HepG2 (cell line): ENCODE measurements around the gene ZFAND3. TPM values are rescaled to one million over a fixed set of nuclear protein-coding genes. Genes with fewer than 3 reads are reported as not detected.

Source experiments
- ATAC-seq: fragments of 200-7000 bp; cut with Tn5 transposase; 3 replicates; pipeline ENCODE4 v1.9.1; 2020; ENCODE audit warnings: mild to moderate bottlenecking, moderate library complexity
- BruUV-seq: library from RNA; stranded (reverse); fragments of 400-500 nt; replicated peaks from 2 replicates; lab custom pipeline; 2021; lab: Mats Ljungman, UMichigan
- CTCF ChIA-PET: fragments of 300-600 bp; formaldehyde crosslinking; extraction: SDS; loops from one replicate; lab custom pipeline; 2021; ENCODE audit warnings: low total read pairs, inconsistent platforms, low intra/inter-chr PET ratio; lab: Yijun Ruan, JAX
- POLR2A ChIA-PET: fragments of 350-600 bp; sonication (Branson Sonifier 250); formaldehyde crosslinking; loops from one replicate; lab custom pipeline; 2020; ENCODE audit warnings: antibody characterized with exemption, inconsistent platforms; lab: Yijun Ruan, JAX
- DNase-seq: peaks from one replicate; pipeline ENCODE4 v3.0.0-alpha.2; 2015; ENCODE audit warnings: low spot score
- FAIRE-seq: peaks from 3 replicates; lab custom pipeline; 2011; peaks lifted over from hg19 to GRCh38; lab: Jason Lieb, UNC
- H2AFZ ChIP-seq: one replicate; pipeline ENCODE4 v1.6.1; 2011; ENCODE audit warnings: low read length, inconsistent platforms
- H3K27ac ChIP-seq: fragments of 300-600 bp; 3 replicates; pipeline ENCODE4 v1.8.0; 2011; ENCODE audit warnings: mixed run types, mild to moderate bottlenecking, mixed read lengths, low read length, inconsistent platforms; ENCODE audit not compliant: insufficient read depth; ENCODE audit errors: extremely low read length
- H3K27me3 ChIP-seq, 2 experiments: fragments of 200-600 bp in 1 of 2; 2 replicates in 1 of 2; 3 replicates in 1 of 2; pipeline versions ENCODE4 v1.6.0 to v1.8.0; 2011; ENCODE audit warnings: low read length in 2 of 2, mild to moderate bottlenecking in 2 of 2, moderate library complexity in 2 of 2, inconsistent platforms in 1 of 2; ENCODE audit not compliant: insufficient read depth in 2 of 2, control insufficient read depth in 1 of 2
- H3K36me3 ChIP-seq, 2 experiments: fragments of 200-600 bp in 1 of 2; replicated peaks in 1 of 2; 2 replicates in 1 of 2; 3 replicates in 1 of 2; pipeline versions ENCODE4 v1.5.1 to v1.8.0; 2011; ENCODE audit warnings: low read length in 2 of 2, inconsistent platforms in 1 of 2; ENCODE audit not compliant: insufficient read depth in 2 of 2, control insufficient read depth in 1 of 2
- H3K4me1 ChIP-seq: 2 replicates; pipeline ENCODE4 v1.5.1; 2012; ENCODE audit warnings: low read length, inconsistent platforms; ENCODE audit not compliant: insufficient read depth
- H3K4me2 ChIP-seq: 2 replicates; pipeline ENCODE4 v1.6.0; 2011; ENCODE audit warnings: low read depth, low read length, inconsistent platforms
- H3K4me3 ChIP-seq, 3 experiments: fragments of 200-600 bp in 1 of 3; sonication (generic), shearing (Covaris generic) in 1 of 3; replicated peaks in 1 of 3; 2 replicates each; pipeline ENCODE4 v1.5.1; 2011 to 2016; ENCODE audit warnings: low read length in 3 of 3, inconsistent platforms in 2 of 3, low read depth in 2 of 3, mild to moderate bottlenecking in 2 of 3, control low read depth in 1 of 3, mixed read lengths in 1 of 3; ENCODE audit not compliant: insufficient read depth in 1 of 3
- H3K79me2 ChIP-seq: one replicate; pipeline ENCODE4 v1.6.1; 2011; ENCODE audit warnings: low read length, inconsistent platforms; ENCODE audit not compliant: insufficient read depth
- H3K9ac ChIP-seq: 2 replicates; pipeline ENCODE4 v1.6.0; 2011; ENCODE audit warnings: mild to moderate bottlenecking, low read depth, low read length, inconsistent platforms; ENCODE audit not compliant: insufficient read depth
- H3K9me3 ChIP-seq: 2 replicates; pipeline ENCODE4 v1.5.1; 2012; ENCODE audit warnings: mild to moderate bottlenecking, low read length
- H4K20me1 ChIP-seq: 2 replicates; pipeline ENCODE4 v1.6.0; 2011; ENCODE audit warnings: inconsistent platforms, mild to moderate bottlenecking, low read length, moderate library complexity; ENCODE audit not compliant: insufficient read depth
- CENPX ChIP-seq: sonication (generic); formaldehyde crosslinking; IDR thresholded peaks from 2 replicates; pipeline ENCODE4 v1.9.0; 2021; ENCODE audit warnings: mild to moderate bottlenecking, missing genetic modification reagents, moderate library complexity
- KAT8 ChIP-seq: IDR thresholded peaks from 2 replicates; pipeline ENCODE4 v1.6.1; 2016; ENCODE audit warnings: missing genetic modification reagents, missing compliant biosample characterization
- TOPORS ChIP-seq: sonication (generic); formaldehyde crosslinking; IDR thresholded peaks from 2 replicates; pipeline ENCODE4 v1.8.0; 2023; ENCODE audit warnings: mild to moderate bottlenecking, missing genetic modification reagents
- ZBTB7B ChIP-seq: sonication (generic); formaldehyde crosslinking; IDR thresholded peaks from 2 replicates; pipeline ENCODE4 v1.4.0; 2020; ENCODE audit warnings: missing genetic modification reagents
- ZFP37 ChIP-seq: sonication (generic); formaldehyde crosslinking; IDR thresholded peaks from 2 replicates; pipeline ENCODE4 v1.4.0; 2020; ENCODE audit warnings: missing genetic modification reagents, borderline replicate concordance
- ZNF24 ChIP-seq: fragments of 450-650 bp; IDR thresholded peaks from 2 replicates; pipeline ENCODE4 v1.6.1; 2017; ENCODE audit warnings: antibody characterized with exemption, mild to moderate bottlenecking
- WGBS: methylation state at CpG from one replicate; pipeline ENCODE4 v1.1.6; 2017; ENCODE audit warnings: low lambda C conversion rate; 5-methylcytosine and 5-hydroxymethylcytosine counted together
- in situ Hi-C: cut with HindIII; loops from 2 replicates; pipeline ENCODE4 v1.10.0; 2017; ENCODE audit warnings: low pct_unique_long_range_greater_than_20kb; ENCODE audit not compliant: extremely low pct_ligation_motif_present
- intact Hi-C: fragments of 100-400 bp; cut with micrococcal nuclease; formaldehyde crosslinking; loops from one replicate; pipeline ENCODE4 v1.10.0; 2022; ENCODE audit not compliant: unreplicated experiment
- polyA plus RNA-seq, 8 experiments: library from polyadenylated mRNA; depleted of rRNA in 3 of 8; stranded (reverse) in 7 of 8; unstranded in 1 of 8; fragments of >200 nt; fragmentation: Illumina TruSeq in 4 of 8; extraction: Trizol in 4 of 8; gene quantifications; 2 replicates each; pipeline versions ENCODE4 v1.2.1 to v1.2.3, GENCODE V29; 2011 to 2016; ENCODE audit warnings: low read depth in 4 of 8, missing spikeins in 1 of 8, mixed read lengths in 1 of 8; ENCODE audit not compliant: insufficient read depth in 1 of 8
- total RNA-seq, 5 experiments: library from RNA; depleted of rRNA; stranded (reverse); fragments of >200 nt; fragmentation: Illumina TruSeq; extraction: Trizol; gene quantifications; 2 replicates each; pipeline ENCODE4 v1.2.3, GENCODE V29; 2016; ENCODE audit warnings: low read depth in 1 of 5
- TF ChIP-seq, protein P1 (sequence below): sonication (generic); formaldehyde crosslinking; conservative IDR thresholded peaks from 2 replicates; pipeline ENCODE4 v1.4.0; 2020; ENCODE audit warnings: missing genetic modification reagents
- TF ChIP-seq, protein P2 (sequence below): IDR thresholded peaks from 2 replicates; pipeline ENCODE4 v1.4.0; 2020; ENCODE audit warnings: mild to moderate bottlenecking, missing genetic modification reagents
- TF ChIP-seq, protein P3 (sequence below): sonication (generic); formaldehyde crosslinking; IDR thresholded peaks from 2 replicates; pipeline ENCODE4 v1.8.0; 2022; ENCODE audit warnings: low read depth, missing genetic modification reagents
- TF ChIP-seq, protein P4 (sequence below): sonication (generic); formaldehyde crosslinking; IDR thresholded peaks from 2 replicates; pipeline ENCODE4 v1.5.1; 2020; ENCODE audit warnings: missing genetic modification reagents, mild to moderate bottlenecking, borderline replicate concordance
- TF ChIP-seq, protein P5 (sequence below): IDR thresholded peaks from 2 replicates; pipeline ENCODE4 v1.6.1; 2016; ENCODE audit warnings: missing compliant biosample characterization, missing genetic modification reagents, borderline replicate concordance

ZFAND3 gene
- total and polyA plus RNA-seq, 2 of the 13 experiments (the other 11 are each of a cell fraction or from before 2014, with no cell fraction given): 16.4 to 17.1 TPM

DNA sequence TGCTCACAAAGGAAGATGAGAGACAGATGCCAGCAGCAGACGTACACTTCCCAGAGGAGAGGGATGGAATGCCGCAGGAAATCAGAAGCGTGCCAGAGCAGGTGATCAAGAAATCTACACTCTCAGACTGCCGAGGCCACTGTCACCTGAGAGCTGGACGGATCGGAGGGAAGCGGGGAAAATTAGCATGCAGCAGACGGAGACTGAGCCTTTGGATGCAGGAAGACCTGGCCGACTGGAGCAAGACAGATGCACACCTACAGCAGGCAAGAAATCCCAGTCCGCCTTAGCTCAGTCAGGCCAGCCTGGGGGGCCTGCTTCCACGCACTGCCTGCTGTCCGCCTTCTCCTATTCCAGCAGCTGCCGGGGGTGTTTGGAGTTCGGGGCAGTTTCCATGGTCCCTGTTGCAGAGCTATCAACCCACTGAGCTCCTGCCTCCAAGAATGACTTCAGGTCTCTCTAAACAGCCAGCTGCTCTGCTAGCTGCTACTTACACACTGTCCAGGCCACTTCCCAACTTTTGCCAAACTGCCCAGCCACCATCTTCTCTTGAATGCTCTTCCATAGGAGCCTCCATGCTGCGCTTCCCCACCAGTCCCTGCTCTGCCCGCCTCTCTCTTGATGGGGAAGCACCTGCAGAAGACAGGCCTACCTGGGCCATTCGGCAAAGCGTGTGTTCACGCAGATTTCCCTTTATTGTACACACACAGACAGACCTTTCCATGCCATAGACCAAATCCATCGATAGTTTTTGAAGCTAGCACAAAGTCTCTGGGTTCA lies 368.5 kb downstream of the ZFAND3 start:
- H3K4me1 ChIP-seq: no peaks in the 10 kb centered on the region
- in situ Hi-C loops: no loop called here
- H3K9ac ChIP-seq: no peak overlapping the region
- no peaks in the 10 kb centered on the region for H4K20me1 ChIP-seq
- 78% methylated on average over 20 of the region's 20 CpGs for WGBS
- FAIRE-seq: no peak
- H3K9me3 ChIP-seq: no peaks in the 10 kb centered on the region
- intact Hi-C loops: no loop called here
- H2AFZ ChIP-seq: no peak overlapping the region
- no peak overlapping the region for H3K27ac ChIP-seq
- ChIA-PET CTCF (no interaction called here), POLR2A (no interaction called here)
- no peaks in the 10 kb centered on the region for H3K36me3 ChIP-seq
- no peaks in the 10 kb centered on the region for H3K79me2 ChIP-seq
- DNase-seq: no peak
- no peak for ATAC-seq
- H3K4me3 ChIP-seq: no peak overlapping the region
- no TSS peak for BruUV-seq
- no peaks in the 10 kb centered on the region for H3K27me3 ChIP-seq
- no peak overlapping the region for H3K4me2 ChIP-seq
- no peak for TF ChIP-seq ZNF24
- no peak for TF ChIP-seq ZFP37 (CRISPR knock-in tag)
- no peak for TF ChIP-seq TOPORS (CRISPR knock-in tag)
- TF ChIP-seq, protein P1, sequence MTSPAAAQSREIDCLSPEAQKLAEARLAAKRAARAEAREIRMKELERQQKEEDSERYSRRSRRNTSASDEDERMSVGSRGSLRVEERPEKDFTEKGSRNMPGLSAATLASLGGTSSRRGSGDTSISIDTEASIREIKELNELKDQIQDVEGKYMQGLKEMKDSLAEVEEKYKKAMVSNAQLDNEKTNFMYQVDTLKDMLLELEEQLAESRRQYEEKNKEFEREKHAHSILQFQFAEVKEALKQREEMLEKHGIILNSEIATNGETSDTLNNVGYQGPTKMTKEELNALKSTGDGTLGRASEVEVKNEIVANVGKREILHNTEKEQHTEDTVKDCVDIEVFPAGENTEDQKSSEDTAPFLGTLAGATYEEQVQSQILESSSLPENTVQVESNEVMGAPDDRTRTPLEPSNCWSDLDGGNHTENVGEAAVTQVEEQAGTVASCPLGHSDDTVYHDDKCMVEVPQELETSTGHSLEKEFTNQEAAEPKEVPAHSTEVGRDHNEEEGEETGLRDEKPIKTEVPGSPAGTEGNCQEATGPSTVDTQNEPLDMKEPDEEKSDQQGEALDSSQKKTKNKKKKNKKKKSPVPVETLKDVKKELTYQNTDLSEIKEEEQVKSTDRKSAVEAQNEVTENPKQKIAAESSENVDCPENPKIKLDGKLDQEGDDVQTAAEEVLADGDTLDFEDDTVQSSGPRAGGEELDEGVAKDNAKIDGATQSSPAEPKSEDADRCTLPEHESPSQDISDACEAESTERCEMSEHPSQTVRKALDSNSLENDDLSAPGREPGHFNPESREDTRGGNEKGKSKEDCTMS (CRISPR knock-in tag): no peak
- TF ChIP-seq, protein P2, sequence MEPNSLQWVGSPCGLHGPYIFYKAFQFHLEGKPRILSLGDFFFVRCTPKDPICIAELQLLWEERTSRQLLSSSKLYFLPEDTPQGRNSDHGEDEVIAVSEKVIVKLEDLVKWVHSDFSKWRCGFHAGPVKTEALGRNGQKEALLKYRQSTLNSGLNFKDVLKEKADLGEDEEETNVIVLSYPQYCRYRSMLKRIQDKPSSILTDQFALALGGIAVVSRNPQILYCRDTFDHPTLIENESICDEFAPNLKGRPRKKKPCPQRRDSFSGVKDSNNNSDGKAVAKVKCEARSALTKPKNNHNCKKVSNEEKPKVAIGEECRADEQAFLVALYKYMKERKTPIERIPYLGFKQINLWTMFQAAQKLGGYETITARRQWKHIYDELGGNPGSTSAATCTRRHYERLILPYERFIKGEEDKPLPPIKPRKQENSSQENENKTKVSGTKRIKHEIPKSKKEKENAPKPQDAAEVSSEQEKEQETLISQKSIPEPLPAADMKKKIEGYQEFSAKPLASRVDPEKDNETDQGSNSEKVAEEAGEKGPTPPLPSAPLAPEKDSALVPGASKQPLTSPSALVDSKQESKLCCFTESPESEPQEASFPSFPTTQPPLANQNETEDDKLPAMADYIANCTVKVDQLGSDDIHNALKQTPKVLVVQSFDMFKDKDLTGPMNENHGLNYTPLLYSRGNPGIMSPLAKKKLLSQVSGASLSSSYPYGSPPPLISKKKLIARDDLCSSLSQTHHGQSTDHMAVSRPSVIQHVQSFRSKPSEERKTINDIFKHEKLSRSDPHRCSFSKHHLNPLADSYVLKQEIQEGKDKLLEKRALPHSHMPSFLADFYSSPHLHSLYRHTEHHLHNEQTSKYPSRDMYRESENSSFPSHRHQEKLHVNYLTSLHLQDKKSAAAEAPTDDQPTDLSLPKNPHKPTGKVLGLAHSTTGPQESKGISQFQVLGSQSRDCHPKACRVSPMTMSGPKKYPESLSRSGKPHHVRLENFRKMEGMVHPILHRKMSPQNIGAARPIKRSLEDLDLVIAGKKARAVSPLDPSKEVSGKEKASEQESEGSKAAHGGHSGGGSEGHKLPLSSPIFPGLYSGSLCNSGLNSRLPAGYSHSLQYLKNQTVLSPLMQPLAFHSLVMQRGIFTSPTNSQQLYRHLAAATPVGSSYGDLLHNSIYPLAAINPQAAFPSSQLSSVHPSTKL: no peak
- TF ChIP-seq, protein P3, sequence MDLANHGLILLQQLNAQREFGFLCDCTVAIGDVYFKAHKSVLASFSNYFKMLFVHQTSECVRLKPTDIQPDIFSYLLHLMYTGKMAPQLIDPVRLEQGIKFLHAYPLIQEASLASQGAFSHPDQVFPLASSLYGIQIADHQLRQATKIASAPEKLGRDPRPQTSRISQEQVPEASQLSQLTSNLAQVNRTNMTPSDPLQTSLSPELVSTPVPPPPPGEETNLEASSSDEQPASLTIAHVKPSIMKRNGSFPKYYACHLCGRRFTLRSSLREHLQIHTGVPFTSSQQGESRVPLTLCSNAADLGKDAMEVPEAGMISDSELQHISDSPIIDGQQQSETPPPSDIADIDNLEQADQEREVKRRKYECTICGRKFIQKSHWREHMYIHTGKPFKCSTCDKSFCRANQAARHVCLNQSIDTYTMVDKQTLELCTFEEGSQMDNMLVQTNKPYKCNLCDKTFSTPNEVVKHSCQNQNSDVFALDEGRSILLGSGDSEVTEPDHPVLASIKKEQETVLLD (CRISPR knock-in tag): no peak
- no peak for TF ChIP-seq CENPX (CRISPR knock-in tag)
- TF ChIP-seq, protein P4, sequence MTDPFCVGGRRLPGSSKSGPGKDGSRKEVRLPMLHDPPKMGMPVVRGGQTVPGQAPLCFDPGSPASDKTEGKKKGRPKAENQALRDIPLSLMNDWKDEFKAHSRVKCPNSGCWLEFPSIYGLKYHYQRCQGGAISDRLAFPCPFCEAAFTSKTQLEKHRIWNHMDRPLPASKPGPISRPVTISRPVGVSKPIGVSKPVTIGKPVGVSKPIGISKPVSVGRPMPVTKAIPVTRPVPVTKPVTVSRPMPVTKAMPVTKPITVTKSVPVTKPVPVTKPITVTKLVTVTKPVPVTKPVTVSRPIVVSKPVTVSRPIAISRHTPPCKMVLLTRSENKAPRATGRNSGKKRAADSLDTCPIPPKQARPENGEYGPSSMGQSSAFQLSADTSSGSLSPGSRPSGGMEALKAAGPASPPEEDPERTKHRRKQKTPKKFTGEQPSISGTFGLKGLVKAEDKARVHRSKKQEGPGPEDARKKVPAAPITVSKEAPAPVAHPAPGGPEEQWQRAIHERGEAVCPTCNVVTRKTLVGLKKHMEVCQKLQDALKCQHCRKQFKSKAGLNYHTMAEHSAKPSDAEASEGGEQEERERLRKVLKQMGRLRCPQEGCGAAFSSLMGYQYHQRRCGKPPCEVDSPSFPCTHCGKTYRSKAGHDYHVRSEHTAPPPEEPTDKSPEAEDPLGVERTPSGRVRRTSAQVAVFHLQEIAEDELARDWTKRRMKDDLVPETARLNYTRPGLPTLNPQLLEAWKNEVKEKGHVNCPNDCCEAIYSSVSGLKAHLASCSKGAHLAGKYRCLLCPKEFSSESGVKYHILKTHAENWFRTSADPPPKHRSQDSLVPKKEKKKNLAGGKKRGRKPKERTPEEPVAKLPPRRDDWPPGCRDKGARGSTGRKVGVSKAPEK (CRISPR knock-in tag): no peak
- TF ChIP-seq, protein P5, sequence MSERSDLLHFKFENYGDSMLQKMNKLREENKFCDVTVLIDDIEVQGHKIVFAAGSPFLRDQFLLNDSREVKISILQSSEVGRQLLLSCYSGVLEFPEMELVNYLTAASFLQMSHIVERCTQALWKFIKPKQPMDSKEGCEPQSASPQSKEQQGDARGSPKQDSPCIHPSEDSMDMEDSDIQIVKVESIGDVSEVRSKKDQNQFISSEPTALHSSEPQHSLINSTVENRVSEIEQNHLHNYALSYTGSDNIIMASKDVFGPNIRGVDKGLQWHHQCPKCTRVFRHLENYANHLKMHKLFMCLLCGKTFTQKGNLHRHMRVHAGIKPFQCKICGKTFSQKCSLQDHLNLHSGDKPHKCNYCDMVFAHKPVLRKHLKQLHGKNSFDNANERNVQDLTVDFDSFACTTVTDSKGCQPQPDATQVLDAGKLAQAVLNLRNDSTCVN (CRISPR knock-in tag): no peak
- TF ChIP-seq KAT8 (CRISPR knock-in tag): no peak
- TF ChIP-seq ZBTB7B (CRISPR knock-in tag): no peak
